Fibroblast of the conjunctiva (primary cell): Measurements from ENCODE around the gene RAPH1.
"Not testable (repeated sequence)": the region's sequence is repeated elsewhere in the genome, so short reads cannot be mapped to it uniquely, and the experiment has no call there.

Experiments
- DNase-seq: peaks from one replicate; pipeline ENCODE4 v3.0.0-alpha.2; 2010; ENCODE audit warnings: low read depth

Gene RAPH1

GRCh38 chr2:203432811-203433210 is 102.3 kb downstream of the RAPH1 start:
- DNase-seq: no peak

GRCh38 chr2:203431391-203432185 is 103.5 kb downstream of the RAPH1 start:
- no peak for DNase-seq

- DNase-seq: not testable (repeated sequence)
Observed at GRCh38 chr2:203429643-203430042, 105.5 kb downstream of the RAPH1 start.

GRCh38 chr2:203427061-203427460 is 108.0 kb downstream of the RAPH1 start:
- DNase-seq: no peak

GRCh38 chr2:203418271-203418670 is 116.8 kb downstream of the RAPH1 start:
- DNase-seq: no peak

- DNase-seq: no peak
Observed at GRCh38 chr2:203413796-203414195, 121.3 kb downstream of the RAPH1 start.

- no peak for DNase-seq
Observed at GRCh38 chr2:203412546-203413331, 122.4 kb downstream of the RAPH1 start.

- DNase-seq: no peak
Observed at GRCh38 chr2:203407496-203407895, 127.6 kb downstream of the RAPH1 start.

GRCh38 chr2:203404996-203405395 is 130.1 kb downstream of the RAPH1 start:
- no peak for DNase-seq

- DNase-seq: no peak
Observed at GRCh38 chr2:203400805-203401585, 134.1 kb downstream of the RAPH1 start.

GRCh38 chr2:203399031-203399430 is 136.1 kb downstream of the RAPH1 start:
- DNase-seq: no peak

- no peak for DNase-seq
Observed at GRCh38 chr2:203396667-203397066, 138.4 kb downstream of the RAPH1 start.

- no peak for DNase-seq
Observed at GRCh38 chr2:203395858-203396257, 139.2 kb downstream of the RAPH1 start.

- no peak for DNase-seq
Observed at GRCh38 chr2:203394519-203395227, 140.4 kb downstream of the RAPH1 start.

- DNase-seq: not testable (repeated sequence)
Observed at GRCh38 chr2:203388153-203388552, 146.9 kb downstream of the RAPH1 start.

- no peak for DNase-seq
Observed at GRCh38 chr2:203383038-203383437, 152.1 kb downstream of the RAPH1 start.

GRCh38 chr2:203379156-203379555 is 155.9 kb downstream of the RAPH1 start:
- DNase-seq: no peak

GRCh38 chr2:203376173-203376572 is 158.9 kb downstream of the RAPH1 start:
- no peak for DNase-seq

- DNase-seq: not testable (repeated sequence)
Observed at GRCh38 chr2:203372706-203373105, 162.4 kb downstream of the RAPH1 start.

- DNase-seq: no peak
Observed at GRCh38 chr2:203366639-203367466, 168.2 kb downstream of the RAPH1 start.

- DNase-seq: no peak
Observed at GRCh38 chr2:203361922-203362321, 173.2 kb downstream of the RAPH1 start.
